CD4-positive, alpha-beta T cell treated with Interleukin-15 for 1 hour (primary cell): ENCODE data around the gene SPATA3.
"Not testable (repeated sequence)": the region's sequence is repeated elsewhere in the genome, so short reads cannot be mapped to it uniquely, and the experiment has no call there.

Experiments
- DNase-seq: peaks from one replicate; pipeline ENCODE4 v3.0.0-alpha.2; 2020

Gene SPATA3

DNA sequence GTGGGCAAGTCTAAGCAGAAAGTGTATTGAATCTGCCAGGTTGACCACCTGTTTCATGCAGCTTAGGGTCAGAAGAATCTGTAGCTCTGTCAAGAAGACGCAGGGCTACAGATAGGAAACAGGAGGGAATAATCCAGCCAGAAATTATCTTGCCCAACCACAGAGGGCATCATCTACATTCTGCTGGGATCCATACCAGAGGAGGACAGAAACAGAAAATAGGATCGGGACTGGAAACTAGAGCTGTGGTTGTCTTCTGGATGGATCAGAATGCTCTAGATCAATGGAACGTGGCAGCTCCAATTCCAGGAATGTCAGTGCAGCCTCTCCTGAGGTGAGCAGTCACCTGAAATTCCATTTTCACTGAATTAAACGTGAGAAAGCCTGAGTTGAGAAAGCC lies 3.6 kb downstream of the SPATA3 start:
- DNase-seq, result no peak

DNA sequence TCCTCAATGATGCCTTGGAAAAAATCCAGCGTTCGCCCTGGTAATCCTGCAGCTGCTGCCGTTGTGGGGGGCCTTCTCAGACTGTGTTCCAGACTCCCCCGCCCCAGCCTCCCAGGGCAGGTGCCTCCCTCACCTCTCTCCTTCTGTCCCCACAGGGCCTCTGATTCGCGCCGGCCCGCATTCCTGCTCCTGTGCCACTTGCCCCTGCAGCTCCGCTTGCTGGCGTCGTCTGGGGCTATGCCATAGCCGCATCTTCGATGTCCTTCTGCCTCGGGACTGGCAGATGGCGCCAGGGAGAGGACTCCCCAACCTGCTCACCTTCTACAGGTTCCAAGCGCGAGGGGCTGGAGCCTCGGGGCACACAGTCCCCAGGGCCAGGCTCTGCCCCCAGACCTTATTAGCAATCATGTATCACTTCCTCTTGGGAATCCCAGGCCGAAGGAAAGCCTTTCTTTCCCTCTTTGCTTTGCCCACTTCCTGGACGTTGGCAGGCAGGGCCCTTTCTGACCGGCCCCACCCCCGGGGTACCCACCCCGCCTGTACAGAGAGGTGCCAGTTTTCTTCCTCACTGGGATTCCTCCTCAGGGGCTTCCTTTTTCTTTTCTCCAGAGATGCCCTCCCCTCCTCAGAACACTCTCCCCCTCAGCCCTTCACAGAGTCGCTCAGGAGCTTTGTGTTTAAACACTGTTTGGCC lies 4.4 kb downstream of the SPATA3 start:
- no peak for DNase-seq

DNA sequence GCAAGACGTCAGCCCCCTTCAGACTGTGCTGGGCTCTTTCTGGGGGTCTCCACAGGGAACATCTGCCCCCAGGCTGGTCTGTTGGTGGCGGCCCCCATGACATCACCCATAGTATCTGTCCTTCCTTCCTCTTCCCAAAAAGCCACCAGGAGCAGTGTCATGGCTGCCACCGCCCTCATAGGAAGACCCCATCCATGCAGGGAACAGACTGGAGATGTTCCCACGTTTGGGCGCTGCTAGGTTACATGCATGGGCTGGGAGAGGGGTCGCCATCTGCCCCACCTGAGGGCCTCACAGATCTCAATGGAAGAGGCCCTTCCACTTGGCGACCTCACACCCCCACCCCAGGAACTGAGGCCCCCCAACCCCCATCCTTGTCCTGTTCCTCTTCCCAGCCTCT lies 5.1 kb downstream of the SPATA3 start:
- no peak for DNase-seq

DNA sequence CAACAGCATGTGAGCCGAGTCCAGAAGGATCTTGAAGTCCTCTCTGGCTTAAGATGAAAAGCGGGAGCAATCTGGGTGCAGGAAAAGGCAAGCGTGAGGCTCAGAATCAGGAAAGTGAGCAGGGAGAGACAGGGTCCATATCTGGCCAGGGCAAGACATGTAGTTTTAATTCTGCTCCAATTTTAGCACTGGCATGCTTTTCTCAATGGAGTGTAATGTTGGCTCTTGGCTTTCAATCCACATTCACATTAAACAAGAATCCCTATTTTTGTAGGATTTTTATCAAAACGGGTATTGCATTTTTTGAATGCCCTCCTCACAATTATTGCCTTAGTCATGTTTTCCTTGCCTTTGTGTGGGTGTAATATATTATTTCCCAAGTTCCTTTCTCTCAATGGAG lies 6.0 kb downstream of the SPATA3 start:
- no peak for DNase-seq

DNA sequence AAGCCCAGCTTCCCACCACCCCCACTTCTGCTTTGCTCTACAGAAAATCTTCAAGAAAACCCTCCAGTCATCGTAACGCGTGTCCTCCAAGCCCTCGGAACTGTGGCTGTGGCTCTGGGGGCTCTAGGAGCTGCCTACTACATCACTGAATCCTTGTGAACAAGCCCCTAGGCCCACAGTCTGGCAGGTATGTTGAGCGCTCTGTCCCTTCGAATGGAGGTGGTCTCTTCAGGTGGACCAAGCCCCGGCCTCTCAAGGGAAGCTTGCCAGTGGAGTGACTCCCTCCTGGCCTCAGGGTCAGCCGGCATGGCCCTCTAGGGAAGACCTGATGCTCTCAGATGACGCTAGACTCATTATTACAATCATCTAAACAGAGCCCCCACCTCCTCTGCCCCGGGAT lies 6.7 kb downstream of the SPATA3 start:
- no peak for DNase-seq

DNA sequence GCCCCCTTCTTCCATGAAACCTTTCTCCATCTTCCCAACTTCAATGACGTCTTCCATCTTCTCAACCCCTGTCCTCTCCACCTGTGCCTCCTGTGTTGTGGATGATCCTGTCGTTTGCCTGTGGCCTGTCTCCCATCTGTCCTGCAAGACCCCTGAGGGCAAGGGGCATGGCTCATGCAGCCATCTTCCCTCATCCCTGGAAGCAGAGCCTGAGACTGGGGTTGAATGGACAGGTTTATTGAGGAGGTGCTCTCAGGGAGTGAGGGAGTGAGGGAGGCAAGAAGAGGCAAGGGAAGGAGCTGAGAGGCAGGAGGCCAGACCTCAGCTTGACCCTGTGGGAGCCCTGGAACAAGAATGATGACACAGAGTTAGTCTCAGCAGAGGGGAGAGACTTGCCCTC lies 7.3 kb downstream of the SPATA3 start:
- DNase-seq, result no peak

DNA sequence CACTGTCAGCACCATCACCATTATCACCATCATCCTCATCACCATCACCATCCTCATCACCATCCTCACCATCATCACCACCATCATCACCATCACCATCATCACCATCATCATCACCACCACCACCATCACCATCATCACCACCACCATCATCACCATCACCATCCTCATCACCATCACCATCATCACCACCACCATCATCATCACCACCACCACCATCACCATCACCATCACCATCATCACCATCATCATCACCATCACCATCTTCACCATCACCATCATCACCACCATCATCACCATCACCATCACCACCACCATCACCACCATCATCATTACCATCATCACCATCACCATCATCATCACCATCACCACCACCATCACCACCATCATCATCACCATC lies 9.0 kb downstream of the SPATA3 start:
- DNase-seq, result not testable (repeated sequence)

DNA sequence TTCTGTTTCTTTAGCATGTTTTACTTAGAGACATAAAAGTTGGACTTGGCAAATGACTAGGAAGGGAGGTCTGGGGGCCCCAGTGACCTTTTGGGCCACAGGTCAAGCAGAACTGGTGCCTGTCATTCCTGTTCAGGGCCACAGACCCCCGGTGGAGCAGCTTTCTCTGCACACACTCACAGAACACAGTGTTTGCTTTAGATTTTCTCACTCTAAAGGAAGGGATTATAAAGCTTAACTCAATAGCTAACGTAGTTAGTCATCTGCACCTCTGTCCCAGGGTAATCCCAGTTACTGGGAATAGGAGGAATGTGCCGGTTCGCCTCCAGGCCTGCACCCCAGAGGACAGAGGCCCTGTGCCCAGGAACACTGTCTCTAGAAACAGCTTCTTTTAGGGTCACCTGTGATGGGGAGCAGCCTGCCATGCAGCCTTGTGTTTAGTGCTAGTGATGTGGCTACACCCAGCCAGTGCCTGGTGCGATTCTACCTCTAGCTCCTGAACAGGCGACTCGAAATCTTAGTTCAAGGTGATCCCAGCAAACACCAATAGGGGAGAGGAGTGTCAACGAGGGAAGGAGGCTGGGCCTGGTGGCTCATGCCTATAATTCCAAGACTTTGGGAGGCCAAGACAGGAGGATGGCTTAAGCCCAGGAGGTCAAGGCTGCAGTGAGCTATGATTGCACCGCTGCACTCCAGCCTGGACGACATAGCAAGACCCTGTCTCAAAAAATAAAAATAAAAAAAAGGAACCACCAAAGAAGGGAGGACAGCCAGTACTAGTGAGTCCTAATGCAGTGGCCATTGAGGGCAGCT lies 11.6 kb downstream of the SPATA3 start:
- no peak for DNase-seq

DNA sequence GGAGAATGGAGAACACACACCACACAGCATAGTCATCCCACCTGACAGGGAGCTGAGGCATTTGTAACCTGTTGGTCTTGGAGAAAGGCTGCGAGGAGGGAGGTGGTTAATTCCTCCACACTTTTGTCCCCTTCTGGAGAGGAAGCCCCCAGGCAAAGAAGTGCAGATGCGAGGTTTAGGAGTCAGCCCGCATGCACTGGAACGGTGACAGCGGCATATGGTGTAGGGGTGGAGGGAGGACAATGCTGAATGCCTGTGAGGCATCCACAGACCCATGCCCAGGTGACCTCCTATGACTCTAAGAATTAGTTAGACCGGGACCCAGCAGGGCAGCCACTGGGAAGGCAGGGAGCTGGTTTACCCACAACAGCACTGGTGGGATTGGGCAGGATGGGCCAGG lies 12.2 kb downstream of the SPATA3 start:
- DNase-seq, result no peak

DNA sequence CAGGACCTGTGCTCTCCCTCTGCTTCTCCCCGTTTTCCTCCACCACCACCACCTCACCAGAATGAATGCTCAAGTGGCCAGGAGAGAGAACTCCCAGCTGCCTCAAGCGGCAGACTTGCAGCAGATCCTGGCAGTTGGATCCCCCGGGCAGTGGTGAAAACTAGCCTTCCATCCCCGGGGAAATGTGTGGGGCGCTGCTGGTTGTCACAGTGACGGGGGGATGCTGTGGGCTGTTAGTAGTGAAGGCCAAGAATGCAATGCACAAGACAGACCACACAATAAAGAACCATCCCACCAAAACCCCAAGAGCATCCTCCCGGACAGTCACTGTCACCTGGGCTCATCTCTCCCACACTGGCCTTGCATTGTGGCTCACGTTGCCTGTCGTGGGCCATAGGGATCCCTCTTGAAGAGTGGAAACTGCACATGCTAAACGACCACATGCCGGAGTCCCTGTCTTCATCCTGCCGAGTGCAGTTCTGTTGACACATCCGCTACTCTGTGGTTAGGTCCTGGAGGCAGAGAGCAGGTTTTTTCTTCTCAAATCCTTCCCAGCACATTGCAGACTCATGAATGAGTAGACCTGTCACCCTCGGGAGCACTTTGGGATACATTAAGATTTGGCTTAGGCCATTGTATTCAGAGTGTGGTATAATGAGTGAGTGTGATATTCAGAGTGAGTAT lies 13.5 kb downstream of the SPATA3 start:
- no peak for DNase-seq

DNA sequence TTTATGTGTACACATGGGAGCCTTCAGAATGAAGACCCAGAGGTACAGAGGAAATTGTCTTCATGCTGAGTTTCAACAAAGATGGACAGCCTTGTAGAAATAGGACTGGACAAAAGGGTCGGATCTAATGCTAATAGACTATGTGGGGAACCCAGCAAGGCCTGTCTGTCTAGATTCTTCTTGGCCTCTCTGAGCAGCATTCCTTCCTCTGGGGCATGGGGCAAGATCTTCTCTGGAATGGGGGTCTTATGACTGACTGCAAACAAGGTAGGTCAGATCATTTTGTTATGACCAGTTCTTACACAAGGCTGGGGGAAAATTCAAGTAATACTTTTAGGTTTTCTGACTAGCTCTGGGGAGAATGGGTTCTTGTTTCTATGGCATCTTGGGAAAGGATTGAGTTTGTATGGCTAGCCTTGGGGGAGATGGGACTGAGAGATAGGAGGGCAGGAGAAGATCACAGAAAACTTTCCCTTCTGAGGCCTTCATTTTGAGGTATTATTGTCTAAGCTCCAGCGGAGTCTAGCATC lies 14.3 kb downstream of the SPATA3 start:
- no peak for DNase-seq

DNA sequence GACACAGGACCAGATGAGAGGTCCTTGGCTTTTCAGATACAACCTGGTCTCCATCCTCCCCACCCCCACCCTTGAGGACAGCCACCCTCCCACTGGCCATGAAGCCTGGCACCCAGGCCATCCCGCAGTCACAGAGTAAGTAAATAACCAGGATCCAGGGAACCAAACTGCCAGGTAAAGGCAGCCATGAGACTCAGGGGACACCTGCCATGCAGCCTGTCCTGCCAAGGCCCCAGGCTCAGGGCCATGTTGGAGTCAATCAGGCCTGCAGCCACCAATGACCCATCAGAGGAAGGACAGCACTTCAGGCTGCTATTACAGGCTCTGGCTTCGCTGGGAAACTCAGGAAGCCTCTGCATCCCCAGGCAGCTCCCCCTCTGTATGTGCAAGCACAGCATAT lies 15.6 kb downstream of the SPATA3 start:
- no peak for DNase-seq

DNA sequence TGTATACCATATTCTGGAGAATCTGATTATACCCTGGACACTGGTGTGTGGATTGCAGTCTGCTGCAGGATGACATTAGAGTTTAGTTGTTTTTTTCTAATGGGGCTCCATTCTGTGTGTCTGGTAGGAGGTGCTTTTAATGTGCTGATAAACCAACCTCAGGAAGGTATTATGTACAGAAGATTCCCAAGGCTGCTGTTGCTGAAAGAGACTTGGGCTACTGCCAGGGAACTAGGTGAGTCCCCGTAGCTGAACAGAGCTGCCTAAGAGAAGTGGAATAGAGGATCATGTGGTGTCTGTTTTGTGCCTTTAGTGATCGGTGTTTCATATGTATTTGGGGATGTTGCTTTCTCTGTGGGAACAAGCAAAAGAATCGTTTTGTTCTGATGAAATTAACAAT lies 16.5 kb downstream of the SPATA3 start:
- DNase-seq, result no peak

DNA sequence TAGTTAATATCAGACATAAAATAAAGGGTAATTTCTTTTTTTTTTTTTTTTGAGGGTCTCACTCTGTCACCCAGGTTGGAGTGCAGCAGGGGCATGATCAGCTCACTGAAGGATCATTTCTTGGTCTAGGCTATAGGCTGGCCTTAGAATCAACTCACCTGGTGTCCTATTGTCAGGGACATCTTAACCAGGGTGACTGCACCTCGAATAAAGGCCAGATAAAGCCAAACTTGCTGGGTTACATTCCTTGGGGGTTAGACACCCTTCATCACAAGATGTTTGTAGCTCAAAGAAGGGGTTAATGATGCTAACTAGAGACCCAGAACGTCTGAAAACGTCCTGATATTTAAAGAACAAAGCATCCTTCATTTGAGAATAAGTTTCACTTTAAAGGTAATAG lies 17.9 kb downstream of the SPATA3 start:
- DNase-seq, result no peak

DNA sequence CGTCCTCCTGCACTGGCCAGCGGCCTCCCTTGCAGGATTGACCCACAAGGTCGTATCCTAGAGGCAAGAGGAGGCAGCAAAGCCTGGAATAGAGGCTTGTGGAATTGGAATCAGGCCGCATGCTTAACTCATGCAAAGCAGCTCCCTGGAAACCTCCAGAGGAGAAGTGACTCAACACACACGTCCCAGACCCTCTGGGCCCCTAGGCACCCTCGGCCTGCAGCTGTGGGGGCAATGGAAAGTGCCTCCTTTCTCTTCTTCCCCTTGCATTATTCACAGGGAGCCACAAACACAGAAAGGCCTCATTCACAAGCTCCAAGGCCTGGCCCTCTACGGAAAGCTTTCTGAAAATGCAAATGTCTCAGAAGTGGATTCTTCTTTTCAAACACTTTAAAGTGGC lies 19.6 kb downstream of the SPATA3 start:
- DNase-seq, result no peak

DNA sequence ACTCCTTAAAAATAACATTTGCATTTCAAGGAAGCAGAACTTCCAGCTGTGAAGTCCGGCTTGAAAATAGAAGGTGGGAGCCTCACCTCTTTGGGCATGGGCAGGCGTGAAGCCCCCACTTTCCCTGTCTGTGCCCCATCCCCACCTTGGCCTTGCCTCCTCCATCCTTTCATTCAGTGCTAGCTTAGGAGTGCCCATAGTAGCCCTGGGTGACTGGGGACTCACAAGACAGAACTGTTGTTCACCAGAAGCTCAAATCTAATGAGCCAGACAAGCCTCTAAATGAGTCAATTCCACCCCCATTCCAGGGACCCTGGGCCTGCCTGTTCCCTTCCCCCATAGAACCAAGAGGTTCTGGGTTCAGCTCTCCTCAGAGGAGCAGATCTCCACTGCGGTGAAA lies 20.0 kb downstream of the SPATA3 start:
- DNase-seq, result no peak

DNA sequence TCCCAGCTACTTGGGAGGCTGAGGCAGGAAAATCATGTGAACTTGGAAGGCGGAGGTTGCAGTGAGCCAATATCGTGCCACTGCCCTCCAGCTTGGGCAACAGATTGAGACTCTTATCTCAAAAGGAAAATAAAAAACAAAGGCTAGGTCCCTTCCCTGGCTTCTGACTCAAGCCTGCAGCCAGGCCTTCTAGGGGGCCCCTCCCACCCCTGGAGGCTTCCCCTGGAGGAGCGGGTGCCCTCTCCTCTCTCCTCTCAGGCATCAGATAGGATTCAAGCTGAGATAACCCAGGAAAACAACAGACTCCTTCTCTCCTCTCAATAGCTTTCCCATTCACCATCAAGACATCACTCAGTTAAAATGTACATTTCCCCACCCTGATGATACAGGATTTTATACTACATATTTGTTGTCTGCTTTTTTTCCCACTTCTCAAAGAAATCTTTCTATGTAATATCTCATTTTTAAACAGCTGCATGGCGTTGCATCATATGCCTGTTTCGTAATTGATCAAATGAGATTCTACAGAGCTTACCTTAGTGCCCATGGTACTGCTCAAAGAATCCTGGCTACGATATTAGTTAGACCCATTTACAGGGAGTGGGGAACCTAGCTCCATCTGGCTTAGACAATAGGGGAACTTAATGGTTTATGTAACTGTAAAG lies 20.8 kb downstream of the SPATA3 start:
- no peak for DNase-seq

DNA sequence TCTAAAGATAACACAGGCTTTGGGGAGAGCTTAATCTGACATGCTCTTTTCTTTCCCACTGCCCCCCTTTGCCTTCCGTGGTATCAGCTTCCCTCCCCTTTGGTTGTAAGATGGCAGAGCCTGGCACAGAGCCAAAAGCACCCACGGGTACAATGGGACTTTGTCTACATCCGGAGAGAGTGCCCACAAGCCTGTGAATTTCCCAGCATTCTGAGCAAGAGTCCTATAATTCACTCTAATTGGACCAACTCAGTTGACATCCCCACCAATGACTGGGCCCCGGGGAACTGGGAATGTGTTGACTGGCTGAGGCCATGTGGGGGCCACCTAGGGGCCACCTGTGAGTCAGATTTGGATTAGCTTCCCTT lies 21.3 kb downstream of the SPATA3 start:
- DNase-seq, result no peak

DNA sequence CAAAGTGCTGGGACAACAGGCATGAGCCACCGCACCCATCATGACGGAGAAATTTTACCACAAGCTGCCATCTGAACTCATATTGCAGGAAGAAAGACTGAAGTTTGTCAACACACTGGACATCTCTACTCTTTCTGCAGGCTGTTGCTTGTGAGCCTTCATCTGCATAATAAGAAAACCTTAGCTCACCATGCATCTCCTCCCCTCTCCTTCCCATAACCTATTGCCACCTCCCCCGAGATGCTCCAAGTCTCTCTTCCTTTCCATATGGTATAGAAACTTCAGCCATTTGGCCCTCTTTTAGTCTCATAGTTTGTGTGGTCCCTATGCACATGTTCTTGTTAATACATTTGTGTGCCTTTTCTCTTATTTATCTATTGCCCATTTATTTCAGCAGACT lies 22.3 kb downstream of the SPATA3 start:
- no peak for DNase-seq

DNA sequence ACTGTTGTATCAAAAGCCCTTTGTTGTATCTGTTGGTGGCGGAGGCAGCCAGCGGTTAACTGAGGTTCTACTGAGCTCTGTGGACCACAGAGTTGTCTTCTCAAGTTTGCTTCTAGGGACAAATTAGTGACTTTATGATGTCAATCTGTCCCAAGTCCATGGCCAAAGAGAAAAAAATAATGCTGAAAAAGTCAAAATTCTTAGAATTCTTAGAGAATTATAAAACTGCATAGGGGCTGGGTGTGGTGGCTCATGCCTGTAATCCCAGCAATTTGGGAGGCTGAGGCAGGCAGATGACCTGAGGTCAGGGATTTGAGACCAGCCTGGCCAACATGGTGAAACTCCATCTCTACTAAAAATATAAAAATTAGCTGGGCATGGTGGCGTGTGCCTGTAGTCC lies 29.1 kb downstream of the SPATA3 start:
- not testable (repeated sequence) for DNase-seq

DNA sequence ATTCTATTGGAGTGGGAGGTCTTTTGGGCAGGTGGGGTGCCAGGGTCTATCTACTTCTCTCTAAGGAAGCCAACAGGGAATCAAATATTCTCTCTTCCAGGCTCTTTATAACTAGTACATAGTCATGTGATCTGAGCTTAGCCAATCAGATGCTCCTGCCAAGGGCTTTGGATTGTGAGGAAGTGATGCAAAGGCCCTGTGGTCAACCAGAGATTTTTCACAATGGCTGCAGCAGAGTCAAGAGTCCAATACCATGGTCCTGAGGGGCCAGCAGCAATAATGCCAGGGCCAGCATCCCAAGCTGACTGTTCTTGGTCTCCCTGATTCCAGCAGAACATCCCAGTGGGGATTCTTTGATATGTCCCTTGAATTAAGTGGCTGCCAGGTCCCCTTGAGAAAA lies 33.0 kb downstream of the SPATA3 start:
- no peak for DNase-seq

DNA sequence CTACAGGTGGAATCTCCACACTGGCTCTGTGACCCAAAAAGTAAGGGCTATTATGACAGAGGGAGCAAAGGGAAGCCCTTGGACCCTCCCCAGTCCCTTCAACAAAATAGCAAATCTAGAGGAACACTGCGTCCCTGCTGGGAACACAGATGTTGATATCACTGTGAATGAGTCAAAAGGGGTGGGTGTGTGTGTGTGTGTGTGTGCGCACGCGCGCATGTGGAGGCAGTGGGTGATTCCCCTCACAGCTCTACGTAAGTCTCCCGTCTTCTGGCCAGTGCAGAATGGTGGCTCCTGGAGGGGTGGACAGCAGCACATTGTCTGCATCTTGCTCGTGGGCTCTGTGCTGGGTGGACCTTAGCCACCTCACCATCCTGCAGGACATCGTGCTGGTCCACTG lies 33.6 kb downstream of the SPATA3 start:
- no peak for DNase-seq

DNA sequence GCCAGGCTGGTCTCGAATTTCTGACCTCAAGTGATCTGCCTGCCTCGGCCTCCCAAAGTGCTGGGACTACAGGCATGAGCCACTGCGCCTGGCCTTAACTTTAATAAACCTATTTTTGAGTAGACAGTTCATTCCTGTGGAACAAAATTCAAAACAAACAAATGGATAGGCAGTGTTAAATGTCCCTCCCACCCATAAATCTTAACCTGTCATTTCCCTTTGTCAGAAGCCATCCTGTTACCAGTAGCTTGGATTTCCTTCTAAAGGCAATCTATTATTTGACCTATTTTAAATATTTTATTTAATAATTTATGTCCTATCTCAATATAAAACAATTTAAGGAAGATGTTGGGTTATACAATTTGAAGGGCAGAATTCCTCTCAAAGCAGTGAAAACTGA lies 34.8 kb downstream of the SPATA3 start:
- no peak for DNase-seq
